NT2/D1 (cell line): Measurements from ENCODE around the gene EFCAB8.
"Not testable (repeated sequence)": the region's sequence is repeated elsewhere in the genome, so short reads cannot be mapped to it uniquely, and the experiment has no call there.

Experiments
- DNase-seq: peaks from one replicate; pipeline ENCODE4 v3.0.0-alpha.2; 2011; ENCODE audit warnings: low read depth, low spot score
- H3K27me3 ChIP-seq: 2 replicates; pipeline ENCODE4 v1.6.0; 2011; ENCODE audit warnings: mild to moderate bottlenecking; ENCODE audit not compliant: insufficient read length, insufficient read depth
- H3K36me3 ChIP-seq: 2 replicates; pipeline ENCODE4 v1.6.1; 2011; ENCODE audit warnings: mild to moderate bottlenecking, low read length, mixed read lengths; ENCODE audit not compliant: insufficient read depth, insufficient read length
- H3K4me1 ChIP-seq: 2 replicates; pipeline ENCODE4 v1.5.1; 2011; ENCODE audit not compliant: insufficient read depth, insufficient read length
- H3K4me3 ChIP-seq: 2 replicates; pipeline ENCODE4 v1.5.1; 2011; ENCODE audit warnings: low read depth; ENCODE audit not compliant: insufficient read length
- H3K9ac ChIP-seq: 2 replicates; pipeline ENCODE4 v1.6.0; 2011; ENCODE audit warnings: low read depth; ENCODE audit not compliant: insufficient read length
- H3K9me3 ChIP-seq: 2 replicates; pipeline ENCODE4 v1.5.1; 2011; ENCODE audit warnings: mild to moderate bottlenecking, low read length; ENCODE audit not compliant: insufficient read depth
- SUZ12 ChIP-seq: IDR thresholded peaks from 2 replicates; pipeline ENCODE4 v1.6.1; 2011; ENCODE audit not compliant: insufficient read length, insufficient read depth; ENCODE audit errors: extremely low read depth
- YY1 ChIP-seq: IDR thresholded peaks from 2 replicates; pipeline ENCODE4 v1.6.1; 2011; ENCODE audit not compliant: insufficient read length, insufficient read depth
- ZNF274 ChIP-seq: IDR thresholded peaks from 2 replicates; pipeline ENCODE4 v1.6.1; 2011; ENCODE audit warnings: mild to moderate bottlenecking, low read depth, low read length

The EFCAB8 gene

GRCh38 chr20:32970973-32971300, 112.2 kb downstream of the EFCAB8 start:
- H3K36me3 ChIP-seq, result no peaks in the 10 kb centered on the region
- no peak overlapping the region for H3K9ac ChIP-seq
- no peaks in the 10 kb centered on the region for H3K9me3 ChIP-seq
- no peaks in the 10 kb centered on the region for H3K27me3 ChIP-seq
- TF ChIP-seq ZNF274 (no peak), SUZ12 (no peak), YY1 (no peak)
- DNase-seq, result no peak
- H3K4me3 ChIP-seq, result no peak overlapping the region
- peaks cover 12% of the 10 kb centered on the region for H3K4me1 ChIP-seq

- no peak overlapping the region for H3K4me3 ChIP-seq
- peak overlapping the region; percentile 17 for H3K9ac ChIP-seq
- no peak for DNase-seq
- peaks cover 12% of the 10 kb centered on the region for H3K4me1 ChIP-seq
- H3K36me3 ChIP-seq, result no peaks in the 10 kb centered on the region
- TF ChIP-seq SUZ12 (no peak), YY1 (no peak), ZNF274 (no peak)
- no peaks in the 10 kb centered on the region for H3K9me3 ChIP-seq
- H3K27me3 ChIP-seq, result no peaks in the 10 kb centered on the region
Observed at GRCh38 chr20:32971703-32972161, 113.0 kb downstream of the EFCAB8 start.

- DNase-seq, result no peak
- no peaks in the 10 kb centered on the region for H3K9me3 ChIP-seq
Observed at GRCh38 chr20:32972181-32973076, 113.7 kb downstream of the EFCAB8 start.

GRCh38 chr20:32973077-32973717, 114.5 kb downstream of the EFCAB8 start:
- Histone ChIP-seq H3K36me3 (no peaks in the 10 kb centered on the region), H3K27me3 (no peaks in the 10 kb centered on the region), H3K4me3 (no peak overlapping the region), H3K9me3 (no peaks in the 10 kb centered on the region), H3K9ac (peak overlapping the region; percentile 44), H3K4me1 (peaks cover 16% of the 10 kb centered on the region)
- TF ChIP-seq ZNF274 (no peak), YY1 (no peak), SUZ12 (no peak)
- DNase-seq, result no peak

More at GRCh38 chr20:32972181-32973076, 113.7 kb downstream of the EFCAB8 start:
- Histone ChIP-seq H3K27me3 (no peaks in the 10 kb centered on the region), H3K4me3 (no peak overlapping the region), H3K36me3 (no peaks in the 10 kb centered on the region), H3K9ac (peak overlapping the region; percentile 44), H3K4me1 (peaks cover 16% of the 10 kb centered on the region)
- no peak for TF ChIP-seq YY1
- TF ChIP-seq SUZ12, result no peak
- TF ChIP-seq ZNF274, result no peak

- not testable (repeated sequence) for H3K9me3 ChIP-seq, DNase-seq, H3K36me3 ChIP-seq, H3K4me3 ChIP-seq, H3K9ac ChIP-seq, H3K27me3 ChIP-seq
- peaks cover 16% of the 10 kb centered on the region for H3K4me1 ChIP-seq
Observed at GRCh38 chr20:32974204-32975064, 115.7 kb downstream of the EFCAB8 start.

- not testable (repeated sequence) for H3K36me3 ChIP-seq, H3K27me3 ChIP-seq, DNase-seq, H3K9me3 ChIP-seq, H3K9ac ChIP-seq, H3K4me3 ChIP-seq
- H3K4me1 ChIP-seq, result peaks cover 16% of the 10 kb centered on the region
Observed at GRCh38 chr20:32975121-32975520, 116.4 kb downstream of the EFCAB8 start.
